HG03439 (cell line): ENCODE measurements around the gene PLAGL1.
"Not testable (repeated sequence)": the region's sequence is repeated elsewhere in the genome, so short reads cannot be mapped to it uniquely, and the experiment has no call there.

Source experiments
- ATAC-seq: cut with Tn5 transposase; IDR thresholded peaks from one replicate; pipeline ENCODE4 v1.9.1; 2021; ENCODE audit warnings: mild to moderate bottlenecking, moderate library complexity; ENCODE audit not compliant: unreplicated experiment

Gene PLAGL1

DNA sequence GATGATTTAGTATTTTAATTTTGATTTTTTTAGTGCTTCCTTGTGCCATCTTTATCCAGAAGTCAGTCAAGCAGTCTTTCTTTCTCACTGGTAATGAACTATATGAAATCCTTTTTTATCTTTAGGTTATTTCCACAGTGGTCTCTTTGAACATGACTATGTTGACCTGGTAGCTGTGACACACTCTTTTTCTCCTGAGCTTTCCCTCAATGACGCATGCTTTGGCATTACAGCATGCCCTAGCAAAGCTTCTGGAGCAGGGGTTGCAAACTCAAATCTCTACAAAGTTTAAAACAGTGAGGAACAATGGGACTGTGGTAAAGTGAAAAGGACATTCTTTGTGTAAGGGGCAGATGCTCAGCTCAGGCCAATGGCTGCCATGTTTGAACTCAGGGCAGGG, 4.5 kb upstream of the PLAGL1 start:
- ATAC-seq, result no peak

- not testable (repeated sequence) for ATAC-seq
These were observed 1.6 kb upstream of the PLAGL1 start for GRCh38 chr6:144009628-144010027.

GRCh38 chr6:144008846-144009245, 787 bp upstream of the PLAGL1 start:
- ATAC-seq, result no peak

- ATAC-seq, result no peak
These were observed 460 bp downstream of the PLAGL1 start for GRCh38 chr6:144007478-144008119.

DNA sequence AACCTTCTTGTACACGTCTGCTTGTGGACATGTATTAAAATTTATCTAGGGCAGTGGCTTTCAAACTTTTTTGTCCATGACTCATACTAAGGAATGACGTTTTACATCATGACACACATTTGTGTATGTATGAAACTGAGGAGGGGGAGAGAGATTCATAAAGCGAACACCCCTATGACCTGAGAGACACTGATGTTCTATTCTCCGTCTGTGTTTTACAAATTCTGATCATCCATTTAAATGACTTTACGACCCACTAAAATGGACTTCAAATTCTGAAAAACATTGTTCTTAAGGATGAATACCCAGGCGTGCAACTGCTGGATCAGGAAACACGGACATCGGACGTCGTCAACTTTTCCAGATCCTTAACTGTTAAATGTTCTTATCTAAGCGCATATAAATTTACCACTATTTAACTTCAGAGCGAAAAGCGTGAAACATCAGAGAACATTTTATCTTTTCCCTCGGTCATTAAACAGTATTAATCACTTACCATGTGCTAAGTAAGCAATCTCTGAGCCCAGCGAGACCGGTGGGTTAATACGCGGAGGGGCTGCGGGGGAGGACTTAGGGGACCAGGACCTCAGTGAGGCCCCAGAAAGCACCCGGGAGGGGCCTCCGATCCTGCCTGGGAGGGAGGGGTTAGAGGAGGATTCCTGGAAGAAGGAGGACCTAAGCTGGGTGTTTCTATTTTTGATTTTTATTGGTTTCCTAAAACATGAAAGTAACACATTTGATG, 1.2 kb downstream of the PLAGL1 start:
- no peak for ATAC-seq

GRCh38 chr6:143999406-143999805, 8.7 kb downstream of the PLAGL1 start:
- ATAC-seq, result no peak

- no peak for ATAC-seq
These were observed 9.4 kb downstream of the PLAGL1 start for GRCh38 chr6:143998686-143999085.

- no peak for ATAC-seq
These were observed 14.0 kb downstream of the PLAGL1 start for GRCh38 chr6:143993965-143994646.

DNA sequence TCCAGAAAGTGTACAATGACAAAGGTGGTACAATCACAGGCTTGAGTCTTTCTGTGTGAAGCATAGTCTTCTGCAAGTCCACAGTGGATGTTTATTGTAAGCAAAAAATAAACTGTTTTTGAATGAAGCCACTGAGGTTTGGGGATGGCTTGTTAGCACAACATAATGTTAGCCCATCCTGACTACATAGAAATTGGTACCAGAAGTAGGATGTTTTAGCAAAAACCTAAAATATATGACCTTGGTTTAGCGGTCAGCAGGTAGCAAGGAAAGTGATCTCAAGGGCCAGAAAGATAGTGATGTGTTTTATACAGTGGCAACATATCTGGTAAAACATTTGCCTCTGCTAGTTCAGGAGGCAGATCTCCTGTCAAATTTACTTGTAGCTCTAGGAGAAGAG, 15.8 kb downstream of the PLAGL1 start:
- ATAC-seq, result no peak

- ATAC-seq, result no peak
These were observed 21.5 kb downstream of the PLAGL1 start for GRCh38 chr6:143986463-143987065.

DNA sequence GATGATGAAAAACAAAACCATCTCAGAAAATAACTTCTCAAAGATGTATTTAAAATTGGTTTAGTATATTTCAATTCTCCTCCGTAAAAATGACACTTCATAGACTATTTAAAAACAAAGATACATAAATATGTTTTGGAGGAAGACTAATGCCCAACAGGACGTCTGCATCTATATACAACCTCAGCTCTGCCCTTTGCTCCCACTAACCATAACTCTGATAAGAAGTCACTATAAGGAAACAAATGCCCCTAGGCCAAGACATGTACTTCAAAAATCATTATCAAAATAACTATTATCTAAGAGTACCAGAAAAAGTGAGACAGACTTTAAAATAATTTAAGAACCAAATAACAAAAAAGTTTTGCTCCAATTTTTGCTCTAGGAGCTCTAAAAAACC, 23.4 kb downstream of the PLAGL1 start:
- no peak for ATAC-seq

DNA sequence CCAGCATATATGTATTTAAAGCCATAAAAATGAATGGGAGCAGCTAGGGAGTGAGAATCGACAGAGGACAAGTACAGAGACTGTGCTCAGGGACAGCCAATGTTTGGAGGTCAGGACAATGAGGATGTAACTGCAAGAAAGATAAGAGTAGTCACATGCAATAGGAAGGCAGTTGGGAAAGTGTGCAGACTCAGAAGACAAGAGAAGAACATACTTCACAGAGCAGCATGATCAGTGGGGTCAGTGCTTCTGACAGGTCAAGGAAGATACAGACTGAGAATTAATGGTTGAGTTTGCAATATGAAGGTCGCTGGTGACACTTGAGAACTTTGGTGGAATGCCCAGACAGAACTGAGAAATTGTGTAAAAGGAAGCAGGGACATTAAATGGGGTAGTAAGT, 25.1 kb downstream of the PLAGL1 start:
- ATAC-seq, result no peak

GRCh38 chr6:143980921-143981320, 27.1 kb downstream of the PLAGL1 start:
- ATAC-seq, result no peak

DNA sequence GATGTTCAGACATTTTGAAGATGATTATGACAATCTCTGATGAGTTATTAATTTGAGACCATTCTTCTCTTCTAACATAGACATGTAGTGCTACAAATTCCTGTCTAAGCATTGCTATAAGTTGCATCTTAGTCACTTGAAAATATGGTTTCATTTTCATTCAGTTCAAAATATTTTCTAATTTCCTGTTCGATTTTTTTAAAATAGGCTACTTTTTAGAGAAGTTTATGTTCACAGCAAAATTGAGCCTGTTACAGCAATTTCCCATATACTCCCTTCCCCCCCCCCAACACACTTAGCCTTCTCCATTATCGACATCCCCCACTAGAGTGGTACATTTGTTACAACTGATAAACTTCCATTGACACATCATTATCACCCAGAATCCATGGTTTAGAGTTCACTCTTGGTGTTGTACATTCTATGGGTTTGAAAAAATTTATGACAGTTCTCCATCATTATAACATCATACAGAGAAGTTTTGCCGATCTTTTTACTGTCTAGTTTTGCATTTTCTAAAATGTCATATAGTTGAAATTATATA, 31.2 kb downstream of the PLAGL1 start:
- ATAC-seq, result no peak

DNA sequence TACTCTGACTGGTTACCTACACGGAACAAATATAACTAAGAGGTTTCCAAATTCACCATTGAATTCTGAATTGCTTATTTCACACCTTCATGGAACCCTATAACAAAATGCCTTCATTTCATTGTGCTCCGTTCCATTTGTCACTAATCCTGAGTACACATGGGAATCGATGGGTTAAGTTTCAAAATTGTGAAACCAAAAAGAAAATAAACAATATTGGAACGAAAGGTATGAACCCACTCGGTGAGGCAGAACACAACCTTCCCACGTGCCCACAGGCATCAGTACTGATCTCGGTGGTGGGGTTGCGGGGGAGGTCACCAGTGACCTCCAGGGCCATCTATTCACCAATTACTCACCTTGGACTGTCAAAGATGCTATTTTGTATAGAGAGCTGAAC, 34.0 kb downstream of the PLAGL1 start:
- no peak for ATAC-seq

- ATAC-seq, result no peak
These were observed 34.7 kb downstream of the PLAGL1 start for GRCh38 chr6:143973097-143973966.

GRCh38 chr6:143971482-143972205, 36.4 kb downstream of the PLAGL1 start:
- ATAC-seq, result no peak

DNA sequence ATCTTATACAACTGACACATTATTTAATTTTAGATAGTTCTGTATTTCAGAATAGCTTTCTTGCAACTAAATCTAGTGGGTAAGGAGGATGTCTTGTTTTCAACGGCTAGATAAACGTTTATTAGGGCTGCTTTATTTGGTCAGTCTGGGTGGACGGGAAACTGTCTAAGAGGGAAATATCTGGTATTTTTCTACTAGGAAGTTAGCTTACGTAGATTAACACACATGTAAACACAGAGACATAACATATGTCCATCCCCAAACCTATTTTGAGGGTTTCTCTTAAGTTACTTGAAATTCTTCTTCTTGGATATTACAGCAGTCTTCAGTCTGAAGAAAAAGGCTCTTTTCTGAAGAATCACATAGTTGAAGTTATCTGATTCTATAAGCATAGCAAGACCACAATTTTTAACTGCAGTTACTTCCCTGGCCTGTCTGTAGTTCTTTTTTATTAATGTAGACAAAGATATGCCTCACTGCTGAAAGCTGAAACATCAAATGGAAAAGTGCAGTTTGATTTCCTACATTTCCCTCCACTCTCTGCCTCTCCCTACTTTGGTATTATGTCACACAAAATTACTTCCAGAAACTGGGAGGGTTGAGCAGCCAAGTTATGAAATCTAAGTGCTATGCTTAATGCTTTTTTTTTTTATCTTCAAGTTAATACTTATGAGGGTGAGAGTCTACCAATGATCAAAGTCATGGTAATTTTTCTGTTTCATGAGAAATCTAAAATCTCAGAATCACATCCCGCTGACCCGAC, 37.4 kb downstream of the PLAGL1 start:
- no peak for ATAC-seq

- no peak for ATAC-seq
These were observed 39.0 kb downstream of the PLAGL1 start for GRCh38 chr6:143969077-143969476.
